Nephron progenitor cell (in vitro differentiated cells): ENCODE measurements around the gene PSMD2.
A peak's percentile ranks its signal among the peaks of the same experiment; 100 is the strongest.

Experiments used
- DNase-seq: peaks from one replicate; pipeline ENCODE4 v3.0.0; 2021
- H3K27ac Mint-ChIP-seq: 2 replicates; pipeline ENCODE4 v1.8.0; 2021; ENCODE audit warnings: mild to moderate bottlenecking, moderate library complexity, mixed read lengths
- H3K27me3 Mint-ChIP-seq: 2 replicates; pipeline ENCODE4 v1.8.0; 2021; ENCODE audit warnings: mild to moderate bottlenecking, low read depth, mixed read lengths; ENCODE audit not compliant: poor library complexity
- H3K36me3 Mint-ChIP-seq: 2 replicates; pipeline ENCODE4 v1.8.0; 2021; ENCODE audit warnings: low read depth, mixed read lengths
- H3K4me1 Mint-ChIP-seq: 2 replicates; pipeline ENCODE4 v1.8.0; 2021; ENCODE audit warnings: mixed read lengths
- H3K4me3 Mint-ChIP-seq: 2 replicates; pipeline ENCODE4 v1.8.0; 2021; ENCODE audit warnings: mild to moderate bottlenecking, moderate library complexity, mixed read lengths
- H3K9me3 Mint-ChIP-seq: 2 replicates; pipeline ENCODE4 v1.8.0; 2021; ENCODE audit warnings: mild to moderate bottlenecking, moderate library complexity, mixed read lengths
- TF ChIP-seq, protein P1 (sequence below): fragments of 200-600 bp; sonication (generic); IDR thresholded peaks from 2 replicates; pipeline ENCODE4 v1.5.0; 2021; ENCODE audit warnings: antibody characterized with exemption

The PSMD2 gene

DNA sequence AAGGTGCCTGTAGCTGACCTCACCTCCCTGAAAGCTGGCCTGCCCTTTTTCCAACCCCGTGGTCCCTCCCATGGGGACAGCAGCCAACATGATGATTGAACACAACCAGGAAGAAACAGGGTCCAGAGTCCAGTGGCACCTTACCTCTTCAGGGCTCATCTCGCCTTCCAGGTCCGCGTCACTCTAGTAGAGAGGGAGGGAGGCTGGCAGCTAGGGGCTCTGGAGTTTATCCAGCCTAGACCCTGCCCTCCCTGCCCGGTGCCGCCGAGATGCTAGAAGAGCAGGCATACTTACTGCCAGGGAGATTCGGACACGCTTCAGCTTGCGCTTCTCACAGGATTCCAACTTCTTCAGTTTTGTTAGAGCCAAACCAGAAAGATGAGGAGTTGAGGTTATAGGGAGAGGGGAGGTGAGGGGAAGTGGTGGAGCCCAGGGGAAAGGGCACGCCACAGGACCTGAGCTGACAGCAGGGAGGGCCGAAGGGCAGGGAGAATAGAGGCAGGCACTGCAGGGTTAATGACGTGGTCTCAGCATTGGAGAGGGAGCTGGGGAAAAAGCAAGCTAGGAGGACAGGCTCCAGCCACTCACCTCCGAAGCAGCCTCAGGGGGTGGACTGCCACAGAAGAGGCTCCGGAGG is 53.2 kb downstream of the PSMD2 start:
- peak overlapping the region; percentile 90 for H3K27ac Mint-ChIP-seq
- H3K36me3 Mint-ChIP-seq: peaks cover 18% of the 10 kb centered on the region
- peaks cover 3% of the 10 kb centered on the region for H3K27me3 Mint-ChIP-seq
- DNase-seq: no peak
- peaks cover 28% of the 10 kb centered on the region for H3K4me1 Mint-ChIP-seq
- no peaks in the 10 kb centered on the region for H3K9me3 Mint-ChIP-seq
- no peak overlapping the region for H3K4me3 Mint-ChIP-seq
- TF ChIP-seq, protein P1, sequence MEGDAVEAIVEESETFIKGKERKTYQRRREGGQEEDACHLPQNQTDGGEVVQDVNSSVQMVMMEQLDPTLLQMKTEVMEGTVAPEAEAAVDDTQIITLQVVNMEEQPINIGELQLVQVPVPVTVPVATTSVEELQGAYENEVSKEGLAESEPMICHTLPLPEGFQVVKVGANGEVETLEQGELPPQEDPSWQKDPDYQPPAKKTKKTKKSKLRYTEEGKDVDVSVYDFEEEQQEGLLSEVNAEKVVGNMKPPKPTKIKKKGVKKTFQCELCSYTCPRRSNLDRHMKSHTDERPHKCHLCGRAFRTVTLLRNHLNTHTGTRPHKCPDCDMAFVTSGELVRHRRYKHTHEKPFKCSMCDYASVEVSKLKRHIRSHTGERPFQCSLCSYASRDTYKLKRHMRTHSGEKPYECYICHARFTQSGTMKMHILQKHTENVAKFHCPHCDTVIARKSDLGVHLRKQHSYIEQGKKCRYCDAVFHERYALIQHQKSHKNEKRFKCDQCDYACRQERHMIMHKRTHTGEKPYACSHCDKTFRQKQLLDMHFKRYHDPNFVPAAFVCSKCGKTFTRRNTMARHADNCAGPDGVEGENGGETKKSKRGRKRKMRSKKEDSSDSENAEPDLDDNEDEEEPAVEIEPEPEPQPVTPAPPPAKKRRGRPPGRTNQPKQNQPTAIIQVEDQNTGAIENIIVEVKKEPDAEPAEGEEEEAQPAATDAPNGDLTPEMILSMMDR: no peak

GRCh38 chr3:184352897-184353545 is 54.0 kb downstream of the PSMD2 start:
- Mint-ChIP-seq H3K27me3 (peaks cover 3% of the 10 kb centered on the region), H3K27ac (no peak overlapping the region), H3K4me3 (no peak overlapping the region), H3K4me1 (peaks cover 28% of the 10 kb centered on the region), H3K9me3 (no peaks in the 10 kb centered on the region), H3K36me3 (peaks cover 18% of the 10 kb centered on the region)
- TF ChIP-seq, protein P1: no peak
- no peak for DNase-seq

DNA sequence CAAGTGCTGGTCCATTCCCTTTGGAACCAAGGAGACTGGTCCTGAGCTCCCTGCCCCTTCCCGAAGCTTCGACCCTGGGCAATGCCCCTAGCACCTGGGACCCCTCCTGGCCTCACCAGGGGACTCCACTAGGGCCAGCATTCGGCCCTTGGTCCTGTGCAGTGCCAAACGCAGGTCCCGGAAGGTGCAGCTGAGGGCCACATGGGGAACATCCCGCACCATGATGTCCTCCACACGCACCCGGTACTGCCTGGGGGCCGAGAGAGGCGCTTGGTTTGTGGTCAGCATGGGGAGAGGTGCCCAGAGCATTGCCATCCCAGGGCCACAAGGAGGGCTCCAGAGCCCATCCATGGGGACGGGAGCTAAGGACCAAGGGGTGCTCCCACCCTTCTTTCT is 54.5 kb downstream of the PSMD2 start:
- peaks cover 30% of the 10 kb centered on the region for H3K4me1 Mint-ChIP-seq
- H3K36me3 Mint-ChIP-seq: peaks cover 18% of the 10 kb centered on the region
- DNase-seq: no peak
- no peak overlapping the region for H3K4me3 Mint-ChIP-seq
- TF ChIP-seq, protein P1: no peak
- H3K27ac Mint-ChIP-seq: no peak overlapping the region
- H3K27me3 Mint-ChIP-seq: peaks cover 3% of the 10 kb centered on the region
- H3K9me3 Mint-ChIP-seq: no peaks in the 10 kb centered on the region

DNA sequence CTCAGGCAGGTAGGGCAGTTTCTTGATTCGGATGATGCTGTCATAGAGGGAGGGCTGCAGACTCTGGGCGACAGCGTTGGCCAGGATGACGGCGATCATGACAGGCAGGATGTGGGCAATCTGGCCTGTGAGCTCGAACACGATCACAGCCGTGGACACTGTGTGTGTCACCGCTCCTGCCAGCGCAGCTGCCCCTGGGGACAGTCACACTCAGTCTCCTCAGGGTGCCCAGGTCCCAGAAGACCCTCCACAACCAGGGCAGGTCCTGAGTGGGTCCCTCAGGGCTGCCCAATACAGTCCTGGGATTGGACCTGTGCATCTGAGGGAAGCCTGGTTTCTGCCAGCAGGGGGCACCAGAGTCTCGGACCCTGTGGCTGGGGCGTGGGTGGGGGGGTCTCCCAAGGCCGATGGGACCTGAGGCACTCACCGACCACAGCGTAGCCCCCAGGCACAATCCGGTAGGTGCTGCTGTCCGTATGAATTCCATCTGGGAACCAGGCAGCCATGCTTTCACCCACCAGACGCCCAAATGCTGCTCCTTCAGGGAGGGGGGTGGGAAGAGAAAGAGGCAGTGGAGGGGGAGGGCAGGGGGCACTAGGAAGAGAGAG is 55.2 kb downstream of the PSMD2 start:
- TF ChIP-seq, protein P1: peak; percentile 70
- DNase-seq: peak; percentile 82
- H3K4me1 Mint-ChIP-seq: peaks cover 37% of the 10 kb centered on the region
- no peak overlapping the region for H3K4me3 Mint-ChIP-seq
- no peak overlapping the region for H3K27ac Mint-ChIP-seq
- H3K27me3 Mint-ChIP-seq: peaks cover 3% of the 10 kb centered on the region
- peaks cover 18% of the 10 kb centered on the region for H3K36me3 Mint-ChIP-seq
- H3K9me3 Mint-ChIP-seq: no peaks in the 10 kb centered on the region

- TF ChIP-seq, protein P1: no peak
- H3K27me3 Mint-ChIP-seq: peaks cover 3% of the 10 kb centered on the region
- no peak overlapping the region for H3K27ac Mint-ChIP-seq
- no peak overlapping the region for H3K4me3 Mint-ChIP-seq
- H3K9me3 Mint-ChIP-seq: no peaks in the 10 kb centered on the region
- H3K36me3 Mint-ChIP-seq: peaks cover 18% of the 10 kb centered on the region
- H3K4me1 Mint-ChIP-seq: peaks cover 41% of the 10 kb centered on the region
- DNase-seq: no peak
Observed at GRCh38 chr3:184354754-184355153, 55.7 kb downstream of the PSMD2 start.
